Neural crest cell (in vitro differentiated cells): ENCODE measurements around the gene KCTD10. TPM values are rescaled to one million over a fixed set of nuclear protein-coding genes. Genes with fewer than 3 reads are reported as not detected.

Source experiments
- DNase-seq: peaks from one replicate; pipeline ENCODE4 v3.0.0; 2021; ENCODE audit warnings: low read depth, mixed read lengths, low spot score
- H3K27ac Mint-ChIP-seq: one replicate; pipeline ENCODE4 v1.8.0; 2021; ENCODE audit warnings: mild to moderate bottlenecking, mixed read lengths; ENCODE audit not compliant: unreplicated experiment
- H3K27me3 Mint-ChIP-seq: 2 replicates; pipeline ENCODE4 v1.8.0; 2021; ENCODE audit warnings: low read depth, mild to moderate bottlenecking, mixed read lengths
- H3K36me3 Mint-ChIP-seq: 2 replicates; pipeline ENCODE4 v1.8.0; 2021; ENCODE audit warnings: low read depth, mild to moderate bottlenecking, mixed read lengths
- H3K4me1 Mint-ChIP-seq: 2 replicates; pipeline ENCODE4 v1.8.0; 2021; ENCODE audit warnings: mixed read lengths
- H3K4me3 Mint-ChIP-seq: one replicate; pipeline ENCODE4 v1.8.0; 2021; ENCODE audit warnings: mild to moderate bottlenecking, mixed read lengths
- H3K9me3 Mint-ChIP-seq: 2 replicates; pipeline ENCODE4 v1.8.0; 2021; ENCODE audit warnings: mixed read lengths
- total RNA-seq: library from RNA; stranded (reverse); gene quantifications from 2 replicates; pipeline ENCODE4 v1.2.1, GENCODE V29; 2021
- TF ChIP-seq, protein P1 (sequence below): fragments of 200-600 bp; sonication (generic); conservative IDR thresholded peaks from 2 replicates; pipeline ENCODE4 v1.5.0; 2021; ENCODE audit warnings: antibody characterized with exemption, mild to moderate bottlenecking

KCTD10 gene
- total RNA-seq, 1 donor from 2014 or later = 66.4 TPM

DNA sequence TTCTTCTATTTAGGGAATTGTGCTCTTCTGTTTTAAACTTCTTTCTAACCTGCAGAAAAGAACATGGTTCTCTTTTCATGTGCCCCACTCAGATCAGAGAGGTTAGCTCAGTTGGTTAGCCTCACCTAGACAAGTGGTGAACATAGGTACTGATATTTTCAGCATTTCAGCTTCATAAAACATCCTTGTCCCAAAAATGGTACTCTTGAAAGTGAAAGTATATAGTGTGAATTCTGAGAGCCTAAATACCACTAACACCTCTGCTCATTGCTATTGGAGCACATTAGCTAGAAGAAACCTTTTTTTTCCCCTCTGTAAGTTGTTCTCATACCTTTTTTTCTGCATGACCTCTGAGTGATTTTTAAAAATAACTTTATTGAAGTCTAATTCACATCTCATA lies 17.9 kb upstream of the KCTD10 start:
- H3K4me3 Mint-ChIP-seq = no peak overlapping the region
- H3K4me1 Mint-ChIP-seq = no peaks in the 10 kb centered on the region
- no peak overlapping the region for H3K27ac Mint-ChIP-seq
- H3K36me3 Mint-ChIP-seq = peaks cover 13% of the 10 kb centered on the region
- TF ChIP-seq, protein P1, sequence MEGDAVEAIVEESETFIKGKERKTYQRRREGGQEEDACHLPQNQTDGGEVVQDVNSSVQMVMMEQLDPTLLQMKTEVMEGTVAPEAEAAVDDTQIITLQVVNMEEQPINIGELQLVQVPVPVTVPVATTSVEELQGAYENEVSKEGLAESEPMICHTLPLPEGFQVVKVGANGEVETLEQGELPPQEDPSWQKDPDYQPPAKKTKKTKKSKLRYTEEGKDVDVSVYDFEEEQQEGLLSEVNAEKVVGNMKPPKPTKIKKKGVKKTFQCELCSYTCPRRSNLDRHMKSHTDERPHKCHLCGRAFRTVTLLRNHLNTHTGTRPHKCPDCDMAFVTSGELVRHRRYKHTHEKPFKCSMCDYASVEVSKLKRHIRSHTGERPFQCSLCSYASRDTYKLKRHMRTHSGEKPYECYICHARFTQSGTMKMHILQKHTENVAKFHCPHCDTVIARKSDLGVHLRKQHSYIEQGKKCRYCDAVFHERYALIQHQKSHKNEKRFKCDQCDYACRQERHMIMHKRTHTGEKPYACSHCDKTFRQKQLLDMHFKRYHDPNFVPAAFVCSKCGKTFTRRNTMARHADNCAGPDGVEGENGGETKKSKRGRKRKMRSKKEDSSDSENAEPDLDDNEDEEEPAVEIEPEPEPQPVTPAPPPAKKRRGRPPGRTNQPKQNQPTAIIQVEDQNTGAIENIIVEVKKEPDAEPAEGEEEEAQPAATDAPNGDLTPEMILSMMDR = no peak
- no peaks in the 10 kb centered on the region for H3K9me3 Mint-ChIP-seq
- DNase-seq = no peak
- no peaks in the 10 kb centered on the region for H3K27me3 Mint-ChIP-seq

DNA sequence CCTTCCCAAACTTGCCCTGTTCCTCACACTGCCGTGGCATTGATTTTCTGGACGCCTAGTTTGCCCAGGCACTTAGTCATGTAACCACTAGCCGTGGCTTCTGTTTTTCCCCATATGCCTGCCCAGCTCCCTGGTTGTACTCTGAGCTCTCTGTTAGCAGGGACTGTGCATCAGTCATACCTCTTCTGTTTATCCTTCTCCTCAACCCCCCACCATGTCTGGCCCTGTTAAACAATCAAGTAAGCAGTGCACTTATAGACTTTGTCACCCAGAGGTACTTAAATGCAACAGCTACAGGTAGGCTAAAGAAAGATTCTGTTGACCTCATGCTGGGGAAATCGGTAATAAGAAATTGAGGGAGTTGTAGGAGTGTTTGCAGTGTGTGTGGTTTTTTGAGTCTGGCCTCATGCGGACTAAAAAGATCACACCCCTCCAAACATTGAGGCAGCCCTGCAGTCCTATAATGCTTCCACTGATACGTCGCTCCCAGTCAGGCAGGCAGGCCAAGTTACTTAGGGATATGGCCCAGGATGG lies 17.3 kb upstream of the KCTD10 start:
- peaks cover 13% of the 10 kb centered on the region for H3K36me3 Mint-ChIP-seq

DNA sequence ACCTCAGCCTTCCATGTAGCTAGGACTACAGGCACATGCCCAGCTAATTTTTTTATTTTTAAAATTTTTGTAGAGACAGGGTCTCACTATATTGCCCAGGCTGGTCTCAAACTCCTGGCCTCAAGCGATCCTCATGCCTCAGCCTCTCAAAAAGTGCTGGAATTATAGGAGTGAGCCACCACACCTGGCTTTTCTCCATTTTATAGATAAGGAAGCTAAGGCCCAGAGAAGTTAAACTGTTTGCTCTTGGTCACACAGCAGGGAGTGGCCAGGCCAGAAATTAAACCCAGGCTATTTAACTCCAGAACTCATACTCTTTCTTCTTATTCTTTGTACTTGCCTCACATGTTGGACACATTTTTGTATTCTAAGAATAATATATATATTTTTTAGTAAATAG lies 16.8 kb upstream of the KCTD10 start:
- Mint-ChIP-seq H3K4me1 (no peaks in the 10 kb centered on the region), H3K36me3 (peaks cover 14% of the 10 kb centered on the region), H3K27ac (no peak overlapping the region), H3K27me3 (no peaks in the 10 kb centered on the region), H3K4me3 (no peak overlapping the region), H3K9me3 (no peaks in the 10 kb centered on the region)
- TF ChIP-seq, protein P1 = no peak
- no peak for DNase-seq

More for the DNA sequence above, 17.3 kb upstream of the KCTD10 start:
- H3K9me3 Mint-ChIP-seq = no peaks in the 10 kb centered on the region
- no peak for DNase-seq
- H3K27me3 Mint-ChIP-seq = no peaks in the 10 kb centered on the region
- H3K4me3 Mint-ChIP-seq = no peak overlapping the region
- TF ChIP-seq, protein P1 = no peak
- no peaks in the 10 kb centered on the region for H3K4me1 Mint-ChIP-seq
- H3K27ac Mint-ChIP-seq = no peak overlapping the region

DNA sequence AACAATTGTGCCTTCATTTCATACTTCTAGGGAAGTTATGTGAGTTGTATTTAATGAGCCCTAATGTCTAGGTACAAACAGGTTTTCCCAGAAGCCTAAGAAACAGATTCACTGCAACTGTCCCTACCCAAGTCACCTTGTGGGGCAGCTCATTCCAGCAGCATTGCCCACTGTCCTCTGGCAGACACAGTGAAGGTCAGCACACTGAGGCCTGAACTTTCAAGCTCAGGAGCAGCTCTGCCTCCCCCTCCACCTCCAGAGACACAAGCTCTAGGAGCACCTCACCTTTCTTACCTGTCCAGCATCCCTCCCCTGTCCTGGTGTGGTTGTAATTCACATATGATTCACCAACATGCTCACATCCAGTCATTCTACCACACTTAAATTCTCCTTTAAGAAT lies 16.0 kb upstream of the KCTD10 start:
- H3K27ac Mint-ChIP-seq = no peak overlapping the region
- H3K36me3 Mint-ChIP-seq = peaks cover 15% of the 10 kb centered on the region
- no peaks in the 10 kb centered on the region for H3K27me3 Mint-ChIP-seq
- no peaks in the 10 kb centered on the region for H3K9me3 Mint-ChIP-seq
- TF ChIP-seq, protein P1 = no peak
- DNase-seq = no peak
- no peak overlapping the region for H3K4me3 Mint-ChIP-seq
- no peaks in the 10 kb centered on the region for H3K4me1 Mint-ChIP-seq

DNA sequence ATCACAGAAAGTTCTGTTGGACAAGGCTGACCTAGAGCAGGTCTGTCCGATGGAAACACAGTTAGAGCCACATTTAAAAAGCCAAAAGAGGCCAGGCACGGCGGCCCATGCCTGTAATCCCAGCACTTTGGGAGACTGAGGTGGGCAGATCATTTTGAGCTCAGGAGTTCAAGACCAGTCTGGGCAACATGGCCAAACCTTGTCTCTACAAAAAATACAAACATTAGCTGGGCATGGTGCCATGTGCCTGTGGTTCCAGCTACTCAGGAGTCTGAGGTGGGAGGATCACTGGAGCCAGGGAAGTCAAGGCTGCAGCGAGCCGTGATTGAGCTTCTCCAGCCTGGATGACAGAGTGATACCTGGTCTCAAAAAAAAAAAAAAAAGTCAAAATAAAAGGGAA lies 15.3 kb upstream of the KCTD10 start:
- no peak for DNase-seq
- Mint-ChIP-seq H3K36me3 (peaks cover 15% of the 10 kb centered on the region), H3K27me3 (no peaks in the 10 kb centered on the region)

More for the DNA sequence above, 15.3 kb upstream of the KCTD10 start:
- Mint-ChIP-seq H3K9me3 (no peaks in the 10 kb centered on the region), H3K27ac (no peak overlapping the region), H3K4me1 (no peaks in the 10 kb centered on the region), H3K4me3 (no peak overlapping the region)
- TF ChIP-seq, protein P1 = no peak
